PFSK-1 (cell line): ENCODE measurements around the gene GSKIP.

Experiments used
- FOXP2 ChIP-seq: optimal IDR thresholded peaks from 2 replicates; pipeline ENCODE3; 2011; ENCODE audit warnings: borderline replicate concordance, control low read depth, inconsistent platforms; ENCODE audit not compliant: insufficient read depth; ENCODE audit errors: extremely low read length, extremely low read depth
- POLR2AphosphoS5 ChIP-seq: IDR thresholded peaks from 2 replicates; pipeline ENCODE4 v1.6.1; 2012; ENCODE audit warnings: low read depth, mild to moderate bottlenecking, control low read depth, low read length, moderate library complexity
- REST ChIP-seq, 2 experiments: IDR thresholded peaks; 2 replicates each; pipeline versions ENCODE4 v1.6.1 to v1.8.0; 2011 to 2012; ENCODE audit warnings: low read depth in 2 of 2, low read length in 2 of 2, control low read depth in 1 of 2, inconsistent platforms in 1 of 2, mild to moderate bottlenecking in 1 of 2, moderate library complexity in 1 of 2; ENCODE audit not compliant: insufficient read depth in 1 of 2
- SIN3A ChIP-seq: IDR thresholded peaks from 2 replicates; pipeline ENCODE4 v1.6.1; 2012; ENCODE audit warnings: mild to moderate bottlenecking, low read length, moderate library complexity, borderline replicate concordance; ENCODE audit not compliant: insufficient read depth
- TAF1 ChIP-seq: IDR thresholded peaks from 2 replicates; pipeline ENCODE4 v1.6.1; 2012; ENCODE audit warnings: low read length, control low read depth, borderline replicate concordance; ENCODE audit not compliant: insufficient read depth

The GSKIP gene

DNA sequence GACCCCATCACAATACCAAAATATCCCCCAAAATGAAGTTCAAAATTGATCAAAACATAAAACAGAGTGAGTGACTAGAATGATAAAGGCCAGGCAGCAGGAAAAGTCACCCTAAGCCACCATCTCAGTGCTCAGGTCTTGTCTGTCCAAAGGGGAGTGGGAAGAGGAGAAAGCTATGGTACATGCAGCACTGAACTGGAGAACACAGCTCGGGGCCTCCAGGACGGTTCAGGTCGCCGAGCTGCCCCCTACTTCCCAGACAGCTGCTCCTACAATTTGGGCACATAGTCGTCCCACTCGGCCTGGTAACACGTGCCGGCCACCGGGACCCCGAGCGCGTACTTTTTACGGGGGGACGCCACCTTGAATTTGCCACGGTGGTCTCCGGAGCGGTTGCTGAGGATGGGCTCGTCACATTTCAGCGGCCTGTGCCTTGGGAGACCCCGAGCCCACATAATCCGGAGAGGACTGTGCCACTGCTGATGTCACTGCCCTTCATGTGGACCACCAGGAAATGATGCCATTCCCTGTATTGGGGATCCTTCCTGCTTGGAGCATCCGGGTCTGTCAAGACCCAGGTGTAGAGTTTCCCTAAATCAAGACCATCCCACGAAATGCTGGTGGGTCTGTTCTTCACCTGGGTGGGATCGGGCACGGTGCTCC lies 60.3 kb downstream of the GSKIP start:
- TF ChIP-seq POLR2AphosphoS5 (no peak), SIN3A (no peak), REST (IDR thresholded peaks at IDR 0.05; ENCODE audit: insufficient read depth in 1 of 2, low read depth in 2 of 2, low read length in 2 of 2) (no peak), TAF1 (no peak), FOXP2 (no peak)

DNA sequence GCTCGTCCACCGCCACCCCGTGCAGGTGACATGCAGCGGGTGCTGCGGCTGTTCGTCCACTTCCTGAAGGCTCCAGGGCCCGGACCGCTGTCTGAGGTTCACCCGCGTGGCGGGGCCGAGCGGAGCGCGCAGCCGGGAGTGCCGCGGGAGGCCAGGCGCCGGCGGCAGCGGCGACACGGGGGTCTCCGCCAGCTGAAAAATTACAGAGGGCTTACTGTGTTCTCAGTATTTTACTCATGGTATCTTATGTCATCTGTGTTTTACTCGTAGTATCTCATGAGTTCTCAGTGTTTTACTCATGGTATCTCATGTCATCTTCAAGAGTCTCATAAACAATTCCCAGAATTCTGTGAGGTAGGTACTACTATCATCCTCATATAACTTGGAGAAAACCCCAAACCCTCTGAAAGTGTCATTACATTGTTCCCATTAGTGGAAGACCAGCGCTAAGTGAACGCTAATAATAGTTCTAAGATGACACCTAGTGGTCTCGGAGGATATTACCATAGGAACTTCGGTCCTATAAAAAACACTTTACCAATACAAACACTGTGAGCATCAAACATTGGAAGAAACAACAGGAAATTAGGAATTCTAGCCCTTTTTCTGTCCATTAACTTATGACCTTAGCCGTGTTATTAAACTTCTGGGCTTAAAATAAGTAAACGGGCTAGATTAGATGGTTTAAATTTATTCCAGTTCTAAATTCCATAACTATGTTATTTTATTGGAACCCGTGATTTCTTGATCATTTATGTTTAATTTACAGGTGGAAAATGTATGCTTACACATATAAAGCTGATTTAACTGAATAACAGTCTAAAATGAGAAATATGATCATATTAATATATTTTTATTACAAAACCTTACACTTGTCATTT lies 61.0 kb downstream of the GSKIP start:
- TF ChIP-seq TAF1: no peak

DNA sequence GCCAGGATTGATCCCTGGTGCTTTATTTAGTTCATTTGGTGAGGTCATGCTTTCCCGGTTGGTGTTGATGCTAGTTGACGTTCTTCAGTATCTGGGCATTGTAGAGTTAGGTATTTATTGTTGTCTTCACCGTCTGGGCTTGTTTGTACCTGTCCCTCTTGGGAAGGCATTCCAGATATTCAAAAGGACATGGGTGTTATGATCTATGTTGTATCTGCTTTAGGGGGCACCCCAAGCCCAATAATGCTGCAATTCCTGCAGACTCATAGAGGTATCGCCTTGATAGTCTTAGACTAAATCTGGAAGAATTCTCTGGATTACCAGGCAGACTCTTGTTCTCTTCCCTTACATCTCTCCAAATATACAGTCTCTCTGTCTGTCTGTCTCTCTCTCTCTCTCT lies 70.7 kb downstream of the GSKIP start:
- TF ChIP-seq FOXP2: no peak
- no peak for TF ChIP-seq SIN3A
- no peak for TF ChIP-seq REST (IDR thresholded peaks at IDR 0.05; ENCODE audit: insufficient read depth in 1 of 2, low read depth in 2 of 2, low read length in 2 of 2)
- TF ChIP-seq POLR2AphosphoS5: no peak
- no peak for TF ChIP-seq TAF1
